Measurements from ENCODE around the gene SEC16B.

DNA sequence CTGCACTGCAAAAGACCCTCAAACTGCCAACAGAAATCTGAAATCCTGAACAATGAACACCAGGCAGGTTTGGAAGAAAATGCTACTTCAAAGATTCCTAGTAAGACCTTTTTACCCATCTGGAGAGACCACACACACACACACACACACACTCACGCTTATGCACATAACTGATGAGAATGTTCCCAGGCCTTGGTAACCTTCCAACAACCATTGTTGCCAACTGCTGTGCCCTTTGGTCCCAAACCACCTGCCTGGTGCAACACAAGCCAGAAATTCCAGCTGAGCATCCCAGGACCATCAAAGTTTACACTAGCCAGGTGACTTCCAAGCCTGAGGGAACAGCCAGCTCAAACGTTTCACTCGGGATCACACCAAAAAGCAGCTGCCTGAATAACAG lies 56.9 kb downstream of the SEC16B start:
- no peak for TF ChIP-seq EZH2 (IDR thresholded peaks at IDR 0.05; ENCODE audit: insufficient read depth, poor library complexity, severe bottlenecking)
- no peak for TF ChIP-seq EZH2phosphoT487 (IDR thresholded peaks at IDR 0.05; ENCODE audit: insufficient read depth, low read depth)

All from GM23248 (cell line).